Fibroblast of lung (primary cell): ENCODE data around the gene OR4K15.

Experiments used
- CTCF ChIP-seq, 2 donors: IDR thresholded peaks in 1 of 2; conservative IDR thresholded peaks in 1 of 2; 1 replicate in 1 of 2; 2 replicates in 1 of 2; pipeline ENCODE4 v1.5.1; 2011 to 2012; ENCODE audit warnings: low read length in 2 of 2, control low read depth in 1 of 2, inconsistent platforms in 1 of 2, low read depth in 1 of 2, mild to moderate bottlenecking in 1 of 2
- EZH2 ChIP-seq: IDR thresholded peaks from 2 replicates; pipeline ENCODE4 v1.5.1; 2012; ENCODE audit warnings: low read length, control low read depth, mild to moderate bottlenecking; ENCODE audit errors: missing control alignments

DNA sequence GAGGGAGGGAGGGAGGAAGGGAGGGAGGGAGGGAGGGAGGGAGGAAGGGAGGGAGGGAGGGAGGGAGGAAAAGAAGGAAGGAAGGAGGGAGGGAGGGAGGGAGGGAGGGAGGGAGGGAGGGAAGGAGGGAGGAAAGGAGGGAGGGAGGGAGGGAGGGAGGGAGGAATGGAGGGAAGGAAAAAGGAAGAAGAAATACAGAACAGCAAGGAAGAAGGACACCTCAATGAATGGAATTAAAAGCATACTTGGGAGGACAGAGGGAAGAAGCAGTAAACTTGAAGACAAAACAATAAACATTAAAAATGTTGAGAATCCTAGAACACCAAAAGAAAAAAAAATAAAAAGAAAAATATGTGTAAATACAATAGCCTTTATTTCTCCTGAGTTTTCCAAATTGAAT is 32.8 kb downstream of the OR4K15 start:
- TF ChIP-seq CTCF (conservative IDR thresholded peaks at IDR 0.05 in 1 of 2, IDR thresholded peaks at IDR 0.05 in 1 of 2; ENCODE audit: low read depth in 1 of 2, low read length in 2 of 2) (no peak), EZH2 (no peak)
